GM18517 (cell line): ENCODE data around the gene KIF22.
"Not testable (repeated sequence)": the region's sequence is repeated elsewhere in the genome, so short reads cannot be mapped to it uniquely, and the experiment has no call there.

Experiments used
- ATAC-seq: cut with Tn5 transposase; IDR thresholded peaks from one replicate; pipeline ENCODE4 v1.9.1; 2021; ENCODE audit warnings: mild to moderate bottlenecking, moderate library complexity; ENCODE audit not compliant: unreplicated experiment

Gene KIF22

DNA sequence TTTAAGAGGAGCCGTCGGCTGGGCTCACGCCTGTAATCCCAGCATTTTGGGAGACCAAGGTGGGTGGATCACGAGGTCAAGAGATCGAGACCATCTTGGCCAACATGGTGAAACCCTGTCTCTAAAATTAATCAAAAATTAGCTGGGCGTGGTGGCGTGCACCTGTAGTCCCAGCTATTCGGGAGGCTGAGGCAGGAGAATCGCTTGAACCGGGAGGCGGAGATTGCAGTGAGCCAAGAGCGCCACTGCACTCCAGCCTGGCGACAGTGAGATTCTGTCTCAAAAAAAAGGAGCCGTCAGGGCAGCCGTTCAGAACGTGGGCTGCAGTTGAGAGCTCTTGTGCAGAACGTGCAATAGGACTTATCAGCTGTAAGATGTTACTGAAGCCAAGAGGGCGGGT is 2.6 kb downstream of the KIF22 start:
- ATAC-seq: not testable (repeated sequence)

DNA sequence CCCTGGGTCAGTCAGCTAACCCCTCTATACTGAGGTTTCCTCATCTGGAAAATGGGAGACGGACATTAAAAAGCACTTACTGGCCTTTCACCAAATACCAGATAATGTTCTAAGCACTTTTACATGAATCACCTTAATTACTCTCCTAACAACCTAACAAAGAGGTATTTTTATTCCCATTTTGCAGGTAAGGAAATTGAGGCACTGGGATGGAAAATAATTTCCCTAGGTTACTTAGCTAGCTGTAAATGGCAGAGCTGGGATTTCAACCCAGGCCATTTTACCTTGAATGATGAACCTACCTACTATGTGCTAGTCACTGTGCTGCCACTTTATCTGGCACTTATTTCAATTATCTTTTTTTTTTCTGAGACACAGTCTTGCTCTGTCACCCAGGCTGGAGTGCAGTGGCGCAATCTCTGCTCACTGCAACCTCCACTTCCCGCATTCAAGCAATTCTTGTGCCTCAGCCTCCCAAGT is 3.7 kb downstream of the KIF22 start:
- no peak for ATAC-seq

DNA sequence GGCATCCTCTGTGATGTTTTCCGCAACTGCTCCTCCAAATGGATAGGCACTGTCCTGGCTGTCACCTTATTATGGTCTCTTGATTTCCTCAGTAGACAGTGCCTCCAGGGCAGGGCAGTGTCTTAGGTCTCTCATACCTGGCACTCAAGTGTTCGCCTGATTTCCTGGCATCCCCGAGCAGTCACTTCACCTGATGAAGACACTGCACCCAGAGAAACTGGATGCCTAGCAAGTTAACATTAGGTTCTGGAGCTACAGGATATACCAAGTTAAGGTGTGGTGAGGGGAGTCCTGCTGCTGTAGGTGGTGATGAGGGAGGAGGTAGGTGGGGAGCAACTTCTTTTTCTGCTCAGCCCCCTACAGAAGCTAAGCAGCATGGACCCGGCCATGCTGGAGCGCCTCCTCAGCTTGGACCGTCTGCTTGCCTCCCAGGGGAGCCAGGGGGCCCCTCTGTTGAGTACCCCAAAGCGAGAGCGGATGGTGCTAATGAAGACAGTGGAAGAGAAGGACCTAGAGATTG is 11.9 kb downstream of the KIF22 start:
- ATAC-seq: no peak

DNA sequence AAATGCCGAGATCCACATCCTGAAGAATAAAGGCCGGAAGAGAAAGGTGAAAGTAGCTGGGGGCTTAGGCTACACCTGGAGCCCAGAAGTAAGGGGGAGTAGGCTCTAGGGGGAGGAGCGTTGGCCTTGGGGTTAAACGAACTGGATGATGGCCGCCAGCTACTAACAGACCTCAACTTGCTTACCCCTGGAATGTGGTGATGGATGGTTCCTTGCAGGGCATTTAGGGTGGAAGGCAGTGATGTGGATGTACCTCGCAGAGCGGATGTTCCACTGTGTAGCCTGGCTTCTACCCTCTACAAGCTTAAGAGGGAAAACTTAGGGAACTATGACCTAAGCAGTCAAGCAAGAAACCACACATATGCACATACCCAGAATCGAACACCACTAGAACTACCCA is 13.5 kb downstream of the KIF22 start:
- ATAC-seq: no peak

DNA sequence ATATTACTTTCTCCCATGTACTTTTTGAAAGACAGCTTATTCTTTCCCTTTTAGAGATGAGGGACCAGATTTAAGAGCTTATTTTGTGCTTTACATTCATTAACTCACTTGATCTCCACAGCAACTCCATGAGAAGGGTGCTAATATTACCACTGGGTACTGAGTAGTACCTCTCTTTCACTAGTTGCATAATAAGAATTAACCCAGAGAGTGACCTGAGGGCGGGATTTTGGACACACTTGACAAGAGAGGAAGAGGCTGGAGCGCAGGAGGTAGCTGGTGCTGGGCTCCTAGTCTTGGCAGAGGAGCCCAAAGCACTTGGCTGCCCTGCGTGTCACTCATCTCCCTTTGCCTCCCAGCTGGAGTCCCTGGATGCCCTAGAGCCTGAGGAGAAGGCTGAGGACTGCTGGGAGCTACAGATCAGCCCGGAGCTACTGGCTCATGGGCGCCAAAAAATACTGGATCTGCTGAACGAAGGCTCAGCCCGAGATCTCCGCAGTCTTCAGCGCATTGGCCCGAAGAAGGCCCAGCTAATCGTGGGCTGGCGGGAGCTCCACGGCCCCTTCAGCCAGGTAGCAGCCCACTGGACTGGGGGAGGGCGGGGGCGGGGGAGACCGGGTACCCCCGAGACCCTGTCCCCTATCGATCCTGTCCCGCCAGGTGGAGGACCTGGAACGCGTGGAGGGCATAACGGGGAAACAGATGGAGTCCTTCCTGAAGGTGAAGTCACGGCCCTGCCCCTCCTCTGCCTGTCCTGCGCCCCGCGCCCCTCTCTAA is 14.1 kb downstream of the KIF22 start:
- ATAC-seq: no peak

DNA sequence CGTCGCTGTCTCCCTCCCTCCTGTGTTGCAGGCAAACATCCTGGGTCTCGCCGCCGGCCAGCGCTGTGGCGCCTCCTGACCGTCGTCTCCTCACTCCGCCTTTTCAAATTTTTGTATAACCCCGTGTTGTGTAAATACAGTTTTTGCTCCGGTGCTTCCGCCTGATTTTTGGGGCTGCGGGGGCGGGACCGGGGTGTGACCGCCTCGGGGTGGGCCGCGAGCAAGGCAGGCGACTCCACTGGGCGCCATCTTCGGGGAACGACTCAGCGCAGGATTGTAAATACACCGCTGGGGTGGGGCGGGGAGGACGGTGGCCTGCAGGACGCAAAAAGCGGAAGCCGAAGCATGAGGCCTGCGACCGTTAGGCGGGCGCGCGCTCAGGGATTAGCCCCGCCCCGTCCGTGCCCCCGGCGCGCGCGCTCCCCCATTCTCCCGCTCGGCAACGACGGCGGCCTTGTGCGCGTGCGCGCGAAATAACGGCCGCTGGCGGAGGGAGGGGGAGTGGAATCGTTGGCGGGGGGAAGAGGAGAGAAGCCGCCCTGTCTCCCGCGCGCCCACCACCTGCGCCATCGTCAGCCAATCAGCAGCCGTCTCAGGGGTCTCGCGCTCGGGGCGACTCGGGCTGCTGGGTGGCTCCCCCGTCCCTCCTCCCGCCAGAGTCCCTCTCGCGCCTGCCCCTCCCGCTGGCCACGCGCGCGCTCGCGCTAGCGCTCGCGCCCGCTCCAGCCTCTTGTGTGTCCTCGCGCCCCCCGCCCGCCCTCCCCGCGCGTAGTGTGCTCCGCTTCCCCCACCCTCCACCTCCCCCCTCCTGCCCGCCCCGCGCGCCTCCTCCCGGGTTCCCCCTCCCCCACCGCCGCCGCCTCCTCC is 14.9 kb downstream of the KIF22 start:
- ATAC-seq: peak; percentile 55

DNA sequence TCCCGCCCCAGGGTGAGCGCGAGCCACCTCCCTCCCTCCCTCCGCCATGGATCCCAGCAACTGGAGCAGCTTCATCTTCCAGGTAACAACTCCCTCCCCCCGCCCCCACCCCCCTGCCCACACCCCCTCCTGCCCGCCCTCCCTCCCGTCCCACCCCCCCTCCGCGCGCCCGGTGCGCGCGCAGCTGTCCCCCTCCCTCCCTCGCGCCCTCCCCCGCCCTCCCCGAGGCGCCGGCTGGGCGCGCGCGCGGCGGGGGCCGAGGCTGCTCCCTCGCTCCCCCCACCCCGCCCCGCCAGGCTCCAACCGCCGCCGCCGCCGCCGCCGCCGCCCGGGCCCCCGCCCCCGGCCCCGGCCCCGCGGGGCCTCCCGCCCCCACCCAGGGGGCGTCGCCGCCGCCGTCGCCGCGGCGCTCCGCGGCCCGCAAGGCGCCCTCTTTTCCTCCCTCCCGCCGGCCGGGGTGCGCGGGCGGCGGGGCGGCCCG is 15.6 kb downstream of the KIF22 start, which contains the start of gene MAZ:
Gene MAZ (plus strand): TSS at position 431 of the 481 bp plus-strand sequence. CDS start 173 bp downstream, outside the sequence.
- no peak for ATAC-seq

DNA sequence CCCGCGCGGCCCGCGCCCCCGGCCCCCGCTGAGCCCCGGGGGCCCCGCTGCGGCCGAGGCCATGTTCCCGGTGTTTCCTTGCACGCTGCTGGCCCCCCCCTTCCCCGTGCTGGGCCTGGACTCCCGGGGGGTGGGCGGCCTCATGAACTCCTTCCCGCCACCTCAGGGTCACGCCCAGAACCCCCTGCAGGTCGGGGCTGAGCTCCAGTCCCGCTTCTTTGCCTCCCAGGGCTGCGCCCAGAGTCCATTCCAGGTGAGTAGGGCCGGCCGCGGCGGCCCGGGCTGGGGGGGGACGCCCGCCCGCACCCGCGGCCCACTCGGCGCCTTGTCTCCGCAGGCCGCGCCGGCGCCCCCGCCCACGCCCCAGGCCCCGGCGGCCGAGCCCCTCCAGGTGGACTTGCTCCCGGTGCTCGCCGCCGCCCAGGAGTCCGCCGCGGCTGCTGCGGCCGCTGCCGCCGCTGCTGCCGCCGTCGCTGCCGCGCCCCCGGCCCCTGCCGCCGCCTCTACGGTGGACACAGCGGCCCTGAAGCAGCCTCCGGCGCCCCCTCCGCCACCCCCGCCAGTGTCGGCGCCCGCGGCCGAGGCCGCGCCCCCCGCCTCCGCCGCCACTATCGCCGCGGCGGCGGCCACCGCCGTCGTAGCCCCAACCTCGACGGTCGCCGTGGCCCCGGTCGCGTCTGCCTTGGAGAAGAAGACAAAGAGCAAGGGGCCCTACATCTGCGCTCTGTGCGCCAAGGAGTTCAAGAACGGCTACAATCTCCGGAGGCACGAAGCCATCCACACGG is 16.3 kb downstream of the KIF22 start:
- ATAC-seq: no peak

DNA sequence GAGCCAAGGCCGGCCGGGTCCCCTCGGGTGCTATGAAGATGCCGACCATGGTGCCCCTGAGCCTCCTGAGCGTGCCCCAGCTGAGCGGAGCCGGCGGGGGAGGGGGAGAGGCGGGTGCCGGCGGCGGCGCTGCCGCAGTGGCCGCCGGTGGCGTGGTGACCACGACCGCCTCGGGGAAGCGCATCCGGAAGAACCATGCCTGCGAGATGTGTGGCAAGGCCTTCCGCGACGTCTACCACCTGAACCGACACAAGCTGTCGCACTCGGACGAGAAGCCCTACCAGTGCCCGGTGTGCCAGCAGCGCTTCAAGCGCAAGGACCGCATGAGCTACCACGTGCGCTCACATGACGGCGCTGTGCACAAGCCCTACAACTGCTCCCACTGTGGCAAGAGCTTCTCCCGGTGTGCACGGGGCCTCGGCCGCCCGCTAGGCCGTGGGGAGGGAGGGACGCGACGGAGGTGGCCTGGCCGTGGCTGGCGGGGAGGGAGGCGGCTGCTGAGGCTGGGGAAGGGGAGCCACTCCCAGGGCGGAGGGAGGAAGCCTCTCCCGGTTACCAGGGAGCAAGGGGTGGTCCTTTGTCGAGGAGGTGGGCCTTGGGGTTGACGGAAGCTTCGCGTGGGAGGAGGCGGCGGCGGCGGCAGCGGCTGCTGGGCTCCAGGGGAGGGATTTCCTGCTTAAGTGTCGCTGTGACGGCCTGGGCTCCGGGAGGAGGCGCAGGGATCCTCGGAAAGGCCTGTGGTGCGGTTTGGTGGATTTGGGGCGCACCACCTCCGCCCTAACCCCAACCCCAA is 17.1 kb downstream of the KIF22 start:
- no peak for ATAC-seq

DNA sequence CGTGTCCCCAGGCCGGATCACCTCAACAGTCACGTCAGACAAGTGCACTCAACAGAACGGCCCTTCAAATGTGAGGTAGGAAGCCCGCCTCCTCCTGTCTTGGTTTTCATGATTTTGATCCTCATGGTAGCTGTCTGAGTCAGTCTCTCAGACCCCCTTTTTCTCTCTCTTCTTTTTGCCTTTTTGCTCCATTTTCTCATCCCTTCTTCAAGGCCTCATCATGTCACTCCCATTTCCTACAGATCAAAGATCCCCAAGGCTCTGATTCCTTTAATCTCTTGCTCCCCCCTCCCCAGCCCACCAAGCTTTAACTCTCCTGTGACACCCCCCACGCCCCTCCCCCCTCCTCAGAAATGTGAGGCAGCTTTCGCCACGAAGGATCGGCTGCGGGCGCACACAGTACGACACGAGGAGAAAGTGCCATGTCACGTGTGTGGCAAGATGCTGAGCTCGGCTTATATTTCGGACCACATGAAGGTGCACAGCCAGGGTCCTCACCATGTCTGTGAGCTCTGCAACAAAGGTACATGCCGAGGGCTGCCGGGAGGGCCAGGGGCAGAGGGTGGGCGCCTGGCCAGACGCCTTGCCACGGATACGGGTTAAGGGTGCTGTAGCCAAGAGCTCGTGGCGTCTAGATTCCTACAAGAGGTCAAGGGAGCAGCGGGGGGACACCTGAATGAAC is 17.8 kb downstream of the KIF22 start:
- ATAC-seq: no peak

DNA sequence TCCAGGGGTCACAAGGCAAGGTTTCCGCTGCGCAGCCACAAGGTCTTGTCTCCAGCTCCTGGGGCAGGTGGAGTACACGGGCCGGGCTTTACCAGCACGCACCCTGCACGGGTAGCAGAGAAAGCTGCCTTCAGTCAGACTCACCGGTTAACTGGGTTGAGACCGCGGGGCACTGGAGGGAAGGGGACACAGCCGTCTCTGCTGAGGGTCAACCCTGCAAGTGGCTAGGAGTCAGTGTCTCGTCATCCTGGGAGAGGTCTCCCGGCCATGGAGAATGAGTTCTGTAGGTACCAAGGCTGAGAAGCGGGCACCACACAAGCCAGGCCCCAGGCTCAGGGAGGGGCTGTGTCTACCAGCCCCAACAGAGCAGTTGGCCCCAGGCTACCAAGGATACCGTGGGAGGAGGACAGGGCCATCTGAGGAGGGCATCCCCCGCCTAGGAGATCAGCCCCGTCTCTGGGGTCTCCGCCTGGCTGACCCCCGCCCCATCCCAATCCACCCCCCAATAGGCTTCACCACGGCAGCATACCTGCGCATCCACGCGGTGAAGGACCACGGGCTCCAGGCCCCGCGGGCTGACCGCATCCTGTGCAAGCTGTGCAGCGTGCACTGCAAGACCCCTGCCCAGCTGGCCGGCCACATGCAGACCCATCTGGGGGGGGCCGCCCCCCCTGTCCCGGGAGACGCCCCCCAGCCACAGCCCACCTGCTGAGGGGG is 18.6 kb downstream of the KIF22 start:
- no peak for ATAC-seq

DNA sequence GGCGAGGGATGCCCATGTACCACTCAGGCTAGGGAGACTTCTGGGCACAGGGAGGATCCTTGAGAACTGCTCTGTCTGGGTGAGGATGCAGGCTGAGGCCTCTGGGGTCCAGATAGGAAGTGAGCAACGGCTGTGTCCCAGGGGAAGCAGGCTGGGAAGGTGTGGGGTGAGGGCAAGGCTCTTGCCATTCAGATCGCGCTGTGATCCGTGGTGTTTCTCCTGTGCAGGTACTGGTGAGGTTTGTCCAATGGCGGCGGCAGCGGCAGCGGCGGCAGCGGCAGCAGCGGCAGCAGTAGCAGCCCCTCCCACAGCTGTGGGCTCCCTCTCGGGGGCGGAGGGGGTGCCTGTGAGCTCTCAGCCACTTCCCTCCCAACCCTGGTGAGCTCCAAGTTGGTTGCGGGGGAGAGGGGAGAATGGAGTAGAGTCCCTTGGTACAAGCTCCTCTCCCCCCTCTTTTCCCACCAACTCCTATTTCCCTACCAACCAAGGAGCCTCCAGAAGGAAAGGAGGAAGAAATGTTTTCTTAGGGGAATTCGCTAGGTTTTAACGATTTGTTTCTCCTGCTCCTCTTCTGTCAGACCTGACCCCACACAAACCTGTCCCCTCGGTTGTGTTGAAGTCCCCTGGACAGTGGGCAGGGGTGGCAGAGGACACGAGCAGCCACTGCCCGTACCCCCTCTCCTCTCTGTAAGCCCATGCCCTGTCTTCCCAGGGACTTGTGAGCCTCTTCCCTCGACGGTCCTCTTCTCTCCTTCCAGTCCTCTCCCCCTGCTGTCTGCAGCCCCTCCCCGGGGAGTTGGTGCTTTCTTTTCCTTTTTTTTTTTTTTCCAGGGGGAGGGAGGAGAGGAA is 19.5 kb downstream of the KIF22 start:
- no peak for ATAC-seq

DNA sequence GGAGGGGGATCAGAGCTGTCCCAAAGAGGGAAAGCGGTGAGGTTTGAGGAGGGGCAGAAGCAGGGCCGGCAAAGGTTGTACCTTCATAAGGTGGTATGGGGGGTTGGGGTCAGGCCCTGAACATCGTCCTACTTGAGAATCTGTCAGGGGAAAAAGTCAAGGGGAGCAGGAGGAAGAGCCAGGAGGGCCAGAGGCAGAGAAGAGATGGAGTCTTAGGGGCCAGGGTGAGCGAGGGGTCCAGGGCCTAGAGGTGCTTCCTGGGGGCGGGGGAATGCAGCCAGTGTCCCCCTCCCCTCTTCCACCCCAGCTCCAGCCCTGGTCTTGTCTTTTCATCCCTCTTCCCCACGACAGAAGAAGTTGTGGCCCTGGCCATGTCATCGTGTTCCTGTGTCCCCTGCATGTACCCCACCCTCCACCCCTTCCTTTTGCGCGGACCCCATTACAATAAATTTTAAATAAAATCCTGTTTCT is 20.2 kb downstream of the KIF22 start:
- no peak for ATAC-seq

DNA sequence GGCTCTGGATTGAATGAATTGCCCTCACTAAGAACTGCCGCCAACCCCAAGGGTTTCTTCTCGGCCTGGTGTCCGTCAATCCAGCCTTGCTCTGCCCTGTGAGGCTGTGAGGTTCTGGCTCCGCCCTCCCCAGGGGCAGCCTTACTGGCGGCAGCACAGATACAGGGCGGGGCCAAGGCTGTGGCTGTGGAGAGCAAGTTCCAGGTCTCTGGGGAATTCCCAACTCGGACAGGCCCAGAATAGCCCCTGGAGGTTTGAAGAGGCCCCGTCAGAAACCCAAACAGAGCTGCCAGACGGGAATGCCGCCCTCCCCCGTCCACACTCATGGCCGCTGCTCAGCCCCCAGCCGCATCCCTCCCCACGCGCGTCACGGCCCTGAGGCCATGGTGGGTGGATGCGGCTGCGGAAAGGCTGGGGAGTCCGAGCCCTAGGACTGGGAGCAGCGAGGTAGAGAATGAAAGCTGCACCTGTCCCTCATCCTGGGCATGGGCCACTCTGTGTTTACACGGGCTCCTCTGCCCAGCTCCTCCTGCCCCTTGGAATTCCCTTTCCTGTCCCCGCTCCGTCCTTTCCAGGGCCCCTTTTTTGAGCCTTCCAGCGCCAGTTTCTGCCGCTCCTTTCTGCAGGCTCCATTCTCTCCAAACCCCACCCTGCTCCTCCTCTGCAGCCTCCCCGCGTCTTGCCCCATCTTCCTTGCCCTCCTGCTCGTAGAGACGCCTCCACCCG is 20.8 kb downstream of the KIF22 start:
- no peak for ATAC-seq

DNA sequence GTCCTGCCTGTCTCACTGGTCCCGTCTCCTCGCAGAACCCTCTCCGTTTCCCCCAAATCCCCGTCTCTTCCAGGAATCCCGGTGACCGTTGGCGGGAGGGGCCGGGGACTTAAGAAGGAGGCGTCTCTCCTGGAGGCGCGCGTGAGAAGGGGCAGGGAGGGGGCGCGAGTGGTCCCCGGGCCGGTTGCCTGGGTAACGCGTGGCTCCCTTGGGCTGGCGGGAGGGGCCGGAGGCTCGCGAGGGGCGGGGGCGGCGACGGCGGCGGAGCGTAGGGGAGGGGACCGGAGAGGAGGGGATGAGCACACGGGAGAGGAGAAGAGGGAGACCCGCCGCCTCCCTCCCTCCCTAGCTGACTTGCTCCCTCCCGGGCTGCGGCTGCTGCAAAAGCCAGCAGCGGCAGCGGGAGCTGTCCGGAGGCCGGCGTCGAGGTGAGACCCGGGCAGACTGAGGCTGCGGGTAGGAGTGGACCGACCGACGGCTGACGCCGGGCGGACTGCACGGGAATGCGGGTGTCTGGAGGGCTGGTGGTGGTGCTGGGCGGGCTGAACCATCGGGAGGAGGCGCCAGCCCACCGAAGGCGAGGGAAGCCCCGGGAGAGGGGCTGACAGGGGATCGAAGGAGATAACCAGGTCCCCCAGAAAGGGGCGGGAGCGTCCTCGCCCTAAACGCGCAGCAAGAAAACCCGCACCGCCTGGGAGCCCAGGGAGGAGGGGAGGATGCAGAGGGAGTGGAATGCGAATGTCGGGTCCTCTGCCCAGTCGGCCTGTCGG is 21.5 kb downstream of the KIF22 start, which contains the start of gene PRRT2:
Gene PRRT2 (plus strand): TSS at position 298 of the 770 bp plus-strand sequence. CDS start 862 bp downstream, outside the sequence.
- no peak for ATAC-seq
